IPS-20b (cell line): ENCODE data around the gene SNUPN.
"Not testable (repeated sequence)": the region's sequence is repeated elsewhere in the genome, so short reads cannot be mapped to it uniquely, and the experiment has no call there.

Source experiments
- H3K27ac ChIP-seq: one replicate; pipeline ENCODE4 v1.5.1; 2013; ENCODE audit warnings: low read length
- H3K27me3 ChIP-seq: 2 replicates; pipeline ENCODE4 v1.6.1; 2013; ENCODE audit warnings: mild to moderate bottlenecking, low read length, inconsistent platforms; ENCODE audit not compliant: insufficient read depth
- H3K36me3 ChIP-seq: 2 replicates; pipeline ENCODE4 v1.6.1; 2013; ENCODE audit warnings: low read depth, mild to moderate bottlenecking, inconsistent platforms, low read length, moderate library complexity; ENCODE audit not compliant: insufficient read depth
- H3K4me1 ChIP-seq: 2 replicates; pipeline ENCODE4 v1.6.1; 2013; ENCODE audit warnings: mild to moderate bottlenecking, control low read depth, inconsistent platforms, low read length, moderate library complexity; ENCODE audit not compliant: insufficient read depth
- H3K4me3 ChIP-seq: 2 replicates; pipeline ENCODE4 v1.5.1; 2013; ENCODE audit warnings: mild to moderate bottlenecking, low read length, inconsistent platforms
- H3K9ac ChIP-seq: 2 replicates; pipeline ENCODE4 v1.6.1; 2013; ENCODE audit warnings: low read depth, mild to moderate bottlenecking, inconsistent platforms, low read length, moderate library complexity
- H3K9me3 ChIP-seq: 2 replicates; pipeline ENCODE4 v1.6.1; 2013; ENCODE audit warnings: mild to moderate bottlenecking, low read depth, low read length, inconsistent platforms; ENCODE audit not compliant: insufficient read depth

SNUPN gene

GRCh38 chr15:75565062-75565970 lies 60.2 kb downstream of the SNUPN start:
- Histone ChIP-seq H3K9ac (no peak overlapping the region), H3K4me1 (peaks cover 3% of the 10 kb centered on the region; the same call in 1 of the 2 replicates), H3K9me3 (no peaks in the 10 kb centered on the region), H3K4me3 (no peak overlapping the region), H3K27me3 (no peaks in the 10 kb centered on the region), H3K36me3 (peaks cover 5% of the 10 kb centered on the region; the same call in 1 of the 2 replicates), H3K27ac (no peak overlapping the region)

- Histone ChIP-seq H3K27ac (no peak overlapping the region), H3K4me1 (peaks cover 3% of the 10 kb centered on the region; the same call in 1 of the 2 replicates)
Observed at GRCh38 chr15:75561888-75562287, 63.6 kb downstream of the SNUPN start.

GRCh38 chr15:75559360-75559759 lies 66.2 kb downstream of the SNUPN start:
- not testable (repeated sequence) for H3K4me1 ChIP-seq, H3K36me3 ChIP-seq, H3K27me3 ChIP-seq

More at GRCh38 chr15:75561888-75562287, 63.6 kb downstream of the SNUPN start:
- Histone ChIP-seq H3K9me3 (no peaks in the 10 kb centered on the region), H3K9ac (no peak overlapping the region), H3K27me3 (no peaks in the 10 kb centered on the region), H3K36me3 (0 out of 2 replicates have a peak, but pooled peaks cover 4% of the 10 kb centered on the region), H3K4me3 (no peak overlapping the region)

GRCh38 chr15:75558955-75559354 lies 66.6 kb downstream of the SNUPN start:
- not testable (repeated sequence) for H3K9ac ChIP-seq, H3K4me1 ChIP-seq, H3K27me3 ChIP-seq, H3K27ac ChIP-seq, H3K4me3 ChIP-seq, H3K9me3 ChIP-seq, H3K36me3 ChIP-seq

More at GRCh38 chr15:75559360-75559759, 66.2 kb downstream of the SNUPN start:
- not testable (repeated sequence) for H3K9me3 ChIP-seq, H3K27ac ChIP-seq, H3K9ac ChIP-seq, H3K4me3 ChIP-seq

- H3K27ac ChIP-seq: no peak overlapping the region
- H3K9me3 ChIP-seq: no peaks in the 10 kb centered on the region
- H3K9ac ChIP-seq: no peak overlapping the region
- no peaks in the 10 kb centered on the region for H3K4me1 ChIP-seq
- no peak overlapping the region for H3K4me3 ChIP-seq
- H3K36me3 ChIP-seq: no peaks in the 10 kb centered on the region
- H3K27me3 ChIP-seq: no peaks in the 10 kb centered on the region
Observed at GRCh38 chr15:75554717-75555116, 70.8 kb downstream of the SNUPN start.

- no peaks in the 10 kb centered on the region for H3K27me3 ChIP-seq
- no peaks in the 10 kb centered on the region for H3K4me1 ChIP-seq
- H3K36me3 ChIP-seq: no peaks in the 10 kb centered on the region
- no peaks in the 10 kb centered on the region for H3K9me3 ChIP-seq
- no peak overlapping the region for H3K9ac ChIP-seq
- no peak overlapping the region for H3K4me3 ChIP-seq
- no peak overlapping the region for H3K27ac ChIP-seq
Observed at GRCh38 chr15:75553659-75554058, 71.9 kb downstream of the SNUPN start.

GRCh38 chr15:75551091-75551490 lies 74.4 kb downstream of the SNUPN start:
- Histone ChIP-seq H3K9me3 (no peaks in the 10 kb centered on the region), H3K9ac (no peak overlapping the region), H3K27ac (no peak overlapping the region), H3K4me3 (no peak overlapping the region), H3K36me3 (no peaks in the 10 kb centered on the region), H3K4me1 (no peaks in the 10 kb centered on the region), H3K27me3 (no peaks in the 10 kb centered on the region)
